ACC112 (cell line): ENCODE results near the gene AFM.
"Not testable (repeated sequence)": the region's sequence is repeated elsewhere in the genome, so short reads cannot be mapped to it uniquely, and the experiment has no call there.

Source experiments
- H2AFZ ChIP-seq: fragments of 200-600 bp; sonication (generic); one replicate; pipeline ENCODE4 v1.6.0; 2017; ENCODE audit warnings: antibody characterized with exemption, low read length; ENCODE audit not compliant: unreplicated experiment
- H3K27ac ChIP-seq: fragments of 200-600 bp; sonication (generic); 2 replicates; pipeline ENCODE4 v1.5.1; 2014; ENCODE audit warnings: low read depth, mild to moderate bottlenecking, antibody characterized with exemption, low read length, moderate library complexity
- H3K27me3 ChIP-seq: fragments of 200-600 bp; sonication (generic); 2 replicates; pipeline ENCODE4 v1.6.1; 2014; ENCODE audit warnings: mild to moderate bottlenecking, antibody characterized with exemption, low read length, moderate library complexity, mixed read lengths; ENCODE audit not compliant: insufficient read depth
- H3K36me3 ChIP-seq: fragments of 200-600 bp; sonication (generic); 2 replicates; pipeline ENCODE4 v1.6.1; 2016; ENCODE audit warnings: mild to moderate bottlenecking, antibody characterized with exemption, low read length, moderate library complexity, mixed read lengths; ENCODE audit not compliant: insufficient read depth
- H3K4me1 ChIP-seq: fragments of 200-600 bp; sonication (generic); one replicate; pipeline ENCODE4 v1.6.1; 2016; ENCODE audit warnings: low read length, mixed read lengths; ENCODE audit not compliant: insufficient read depth, unreplicated experiment, control insufficient read depth
- H3K4me3 ChIP-seq: fragments of 200-600 bp; sonication (generic); 2 replicates; pipeline ENCODE4 v1.5.1; 2014; ENCODE audit warnings: mild to moderate bottlenecking, low read depth, low read length
- H3K79me2 ChIP-seq: fragments of 200-600 bp; sonication (generic); one replicate; pipeline ENCODE4 v1.6.0; 2016; ENCODE audit warnings: low read length; ENCODE audit not compliant: control insufficient read depth, unreplicated experiment, insufficient read depth

The AFM gene

GRCh38 chr4:73541251-73541650, 59.7 kb downstream of the AFM start:
- Histone ChIP-seq H3K4me3 (no peak overlapping the region), H3K27me3 (no peaks in the 10 kb centered on the region), H3K79me2 (no peaks in the 10 kb centered on the region), H3K27ac (no peak overlapping the region), H2AFZ (no peak overlapping the region), H3K36me3 (no peaks in the 10 kb centered on the region), H3K4me1 (no peaks in the 10 kb centered on the region)

GRCh38 chr4:73544620-73545019, 63.1 kb downstream of the AFM start:
- no peaks in the 10 kb centered on the region for H3K27me3 ChIP-seq

GRCh38 chr4:73550865-73551264, 69.3 kb downstream of the AFM start:
- not testable (repeated sequence) for H3K79me2 ChIP-seq, H3K4me3 ChIP-seq, H3K36me3 ChIP-seq, H3K27ac ChIP-seq, H2AFZ ChIP-seq, H3K4me1 ChIP-seq, H3K27me3 ChIP-seq

More at GRCh38 chr4:73544620-73545019, 63.1 kb downstream of the AFM start:
- H2AFZ ChIP-seq: no peak overlapping the region
- H3K36me3 ChIP-seq: no peaks in the 10 kb centered on the region
- H3K27ac ChIP-seq: no peak overlapping the region
- no peaks in the 10 kb centered on the region for H3K4me1 ChIP-seq
- no peaks in the 10 kb centered on the region for H3K79me2 ChIP-seq
- no peak overlapping the region for H3K4me3 ChIP-seq
